ENCODE results near the gene MRPL20. TPM values are rescaled to one million over a fixed set of nuclear protein-coding genes. Genes with fewer than 3 reads are reported as not detected.

MRPL20 gene
- total RNA-seq, 1 donor from 2014 or later: 150 TPM

- no peak for TF ChIP-seq CTCF (conservative IDR thresholded peaks at IDR 0.05; ENCODE audit: low read depth, low read length)
- no peak for DNase-seq (ENCODE audit: low read depth)
- H3K4me3 ChIP-seq (ENCODE audit: low read depth, low read length): peak overlapping the region; percentile 47
Measured at GRCh38 chr1:1438531-1439381, 31.7 kb upstream of the MRPL20 start.

GRCh38 chr1:1437904-1438376 is 30.8 kb upstream of the MRPL20 start:
- peak overlapping the region; percentile 47 for H3K4me3 ChIP-seq (ENCODE audit: low read depth, low read length)
- TF ChIP-seq CTCF (conservative IDR thresholded peaks at IDR 0.05; ENCODE audit: low read depth, low read length): peak; percentile 22
- peak; percentile 20 for DNase-seq (ENCODE audit: low read depth)

GRCh38 chr1:1437033-1437903 is 30.2 kb upstream of the MRPL20 start:
- peak overlapping the region; percentile 47 for H3K4me3 ChIP-seq (ENCODE audit: low read depth, low read length)
- DNase-seq (ENCODE audit: low read depth): no peak
- no peak for TF ChIP-seq CTCF (conservative IDR thresholded peaks at IDR 0.05; ENCODE audit: low read depth, low read length)

- no peak for DNase-seq (ENCODE audit: low read depth)
- peak overlapping the region; percentile 49 for H3K4me3 ChIP-seq (ENCODE audit: low read depth, low read length)
- TF ChIP-seq CTCF (conservative IDR thresholded peaks at IDR 0.05; ENCODE audit: low read depth, low read length): no peak
Measured at GRCh38 chr1:1436630-1437032, 29.5 kb upstream of the MRPL20 start.

GRCh38 chr1:1435911-1436629 is 29.0 kb upstream of the MRPL20 start:
- H3K4me3 ChIP-seq (ENCODE audit: low read depth, low read length): peak overlapping the region; percentile 49
- TF ChIP-seq CTCF (conservative IDR thresholded peaks at IDR 0.05; ENCODE audit: low read depth, low read length): no peak
- DNase-seq (ENCODE audit: low read depth): no peak

GRCh38 chr1:1435106-1435903 is 28.2 kb upstream of the MRPL20 start, which contains the start of gene VWA1:
Gene VWA1, plus strand, starts transcription at chr1:1435690. Its CDS starts 59 bp downstream, at chr1:1435749.
- no peak for TF ChIP-seq CTCF (conservative IDR thresholded peaks at IDR 0.05; ENCODE audit: low read depth, low read length)
- no peak for DNase-seq (ENCODE audit: low read depth)
- peak within 1 kb of the TSS; percentile 49 for H3K4me3 ChIP-seq (ENCODE audit: low read depth, low read length)
